ENCODE measurements around the gene IL36RN.

IL36RN gene

GRCh38 chr2:113054066-113054465 is 4.9 kb upstream of the IL36RN start:
- TF ChIP-seq CTCF (IDR thresholded peaks at IDR 0.05; ENCODE audit: borderline replicate concordance, insufficient read depth, low read depth, low read length), result no peak

GRCh38 chr2:113056521-113056920 is 2.5 kb upstream of the IL36RN start:
- H3K4me3 ChIP-seq (ENCODE audit: low read depth, low read length), result no peak overlapping the region
- TF ChIP-seq CTCF (IDR thresholded peaks at IDR 0.05; ENCODE audit: borderline replicate concordance, insufficient read depth, low read depth, low read length), result no peak

More at GRCh38 chr2:113054066-113054465, 4.9 kb upstream of the IL36RN start:
- H3K4me3 ChIP-seq (ENCODE audit: low read depth, low read length), result no peak overlapping the region

GRCh38 chr2:113057117-113057516 is 1.9 kb upstream of the IL36RN start:
- no peak overlapping the region for H3K4me3 ChIP-seq (ENCODE audit: low read depth, low read length)
- TF ChIP-seq CTCF (IDR thresholded peaks at IDR 0.05; ENCODE audit: borderline replicate concordance, insufficient read depth, low read depth, low read length), result no peak

- H3K4me3 ChIP-seq (ENCODE audit: low read depth, low read length), result no peak overlapping the region
- no peak for TF ChIP-seq CTCF (IDR thresholded peaks at IDR 0.05; ENCODE audit: borderline replicate concordance, insufficient read depth, low read depth, low read length)
Measured at GRCh38 chr2:113058411-113058994, 495 bp upstream of the IL36RN start.

- no peak overlapping the region for H3K4me3 ChIP-seq (ENCODE audit: low read depth, low read length)
- TF ChIP-seq CTCF (IDR thresholded peaks at IDR 0.05; ENCODE audit: borderline replicate concordance, insufficient read depth, low read depth, low read length), result no peak
Measured at GRCh38 chr2:113060396-113060795, 1.4 kb downstream of the IL36RN start.

- no peak overlapping the region for H3K4me3 ChIP-seq (ENCODE audit: low read depth, low read length)
- no peak for TF ChIP-seq CTCF (IDR thresholded peaks at IDR 0.05; ENCODE audit: borderline replicate concordance, insufficient read depth, low read depth, low read length)
Measured at GRCh38 chr2:113060796-113061195, 1.8 kb downstream of the IL36RN start.

GRCh38 chr2:113061241-113061640 is 2.2 kb downstream of the IL36RN start:
- H3K4me3 ChIP-seq (ENCODE audit: low read depth, low read length), result no peak overlapping the region
- TF ChIP-seq CTCF (IDR thresholded peaks at IDR 0.05; ENCODE audit: borderline replicate concordance, insufficient read depth, low read depth, low read length), result no peak
